ENCODE results near the gene LOXL1. TPM values are rescaled to one million over a fixed set of nuclear protein-coding genes. Genes with fewer than 3 reads are reported as not detected.

The LOXL1 gene
- polyA plus RNA-seq, 1 donor (not counting 4 experiments of a cell fraction or from before 2014, with no cell fraction given): 8.8 TPM

DNA sequence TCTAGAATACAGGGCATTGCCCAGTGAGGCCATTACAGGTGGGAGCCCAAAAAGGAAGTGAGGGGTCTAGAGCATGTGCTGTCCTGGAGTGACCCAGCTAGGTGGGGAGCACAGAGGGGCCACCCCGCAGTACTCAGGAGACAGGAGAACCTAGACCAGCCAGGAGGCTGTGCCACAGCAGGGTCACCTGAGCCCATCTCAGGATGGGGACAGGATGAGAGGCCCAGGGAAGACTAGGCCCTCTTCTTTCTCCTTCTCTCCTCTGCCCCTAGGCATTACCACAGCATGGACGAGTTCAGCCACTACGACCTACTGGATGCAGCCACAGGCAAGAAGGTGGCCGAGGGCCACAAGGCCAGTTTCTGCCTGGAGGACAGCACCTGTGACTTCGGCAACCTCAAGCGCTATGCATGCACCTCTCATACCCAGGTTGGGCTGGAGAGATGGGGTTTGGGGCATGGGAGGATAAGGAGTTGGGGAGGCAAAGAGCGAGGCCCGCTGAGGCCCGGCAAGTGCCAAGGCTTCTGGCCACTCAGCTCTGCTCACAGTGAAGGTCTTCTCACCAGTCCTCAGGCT lies 20.6 kb downstream of the LOXL1 start:
- H3K9me1 ChIP-seq (ENCODE audit: control insufficient read depth, extremely low read depth, insufficient read depth, low read length): no peaks in the 10 kb centered on the region
- H3K9ac ChIP-seq (ENCODE audit: control insufficient read depth, extremely low read depth, insufficient read depth, low read length): no peak overlapping the region
- dilution Hi-C loops (cut with MboI; ENCODE audit: extremely low pct_ligation_motif_present, low sequenced_read_pairs): no loop called here
- FAIRE-seq (no peak), DNase-seq (ENCODE audit: low read depth, low spot score) (no peak)
- H3K9me3 ChIP-seq (ENCODE audit: control insufficient read depth, low read depth, low read length): no peaks in the 10 kb centered on the region
- H3K4me2 ChIP-seq (ENCODE audit: control insufficient read depth, extremely low read depth, insufficient read depth, low read depth, low read length): no peak overlapping the region
- H3K4me3 ChIP-seq (ENCODE audit: control insufficient read depth in 2 of 3, extremely low read depth in 1 of 3, insufficient read depth in 2 of 3, low read depth in 1 of 3, low read length in 3 of 3): no peak overlapping the region
- no peak overlapping the region for H2AFZ ChIP-seq (ENCODE audit: control insufficient read depth, low read length)
- H3K4me1 ChIP-seq (ENCODE audit: control insufficient read depth, extremely low read depth, insufficient read depth, low read length): peaks cover 4% of the 10 kb centered on the region
- TF ChIP-seq CTCF (optimal IDR thresholded peaks at IDR 0.05 in 1 of 3, IDR thresholded peaks at IDR 0.05 in 1 of 3, conservative IDR thresholded peaks at IDR 0.05 in 1 of 3; ENCODE audit: extremely low read depth in 1 of 3, insufficient read depth in 2 of 3, low read length in 3 of 3): no peak
- TF ChIP-seq EZH2 (IDR thresholded peaks at IDR 0.05; ENCODE audit: low read length): no peak
- no peaks in the 10 kb centered on the region for H3K27me3 ChIP-seq (ENCODE audit: control insufficient read depth, extremely low read depth, insufficient read depth, low read length)
- H4K20me1 ChIP-seq (ENCODE audit: control insufficient read depth, extremely low read depth, insufficient read depth, low read length): no peaks in the 10 kb centered on the region
- peaks cover 0 to 3% of the 10 kb centered on the region in 2 experiments for H3K36me3 ChIP-seq (ENCODE audit: control insufficient read depth in 2 of 2, extremely low read depth in 1 of 2, insufficient read depth in 2 of 2, low read length in 2 of 2)
- H3K27ac ChIP-seq (ENCODE audit: control insufficient read depth, insufficient read depth, low read length): no peak overlapping the region
- no peaks in the 10 kb centered on the region for H3K79me2 ChIP-seq (ENCODE audit: control insufficient read depth, insufficient read depth, low read length)

DNA sequence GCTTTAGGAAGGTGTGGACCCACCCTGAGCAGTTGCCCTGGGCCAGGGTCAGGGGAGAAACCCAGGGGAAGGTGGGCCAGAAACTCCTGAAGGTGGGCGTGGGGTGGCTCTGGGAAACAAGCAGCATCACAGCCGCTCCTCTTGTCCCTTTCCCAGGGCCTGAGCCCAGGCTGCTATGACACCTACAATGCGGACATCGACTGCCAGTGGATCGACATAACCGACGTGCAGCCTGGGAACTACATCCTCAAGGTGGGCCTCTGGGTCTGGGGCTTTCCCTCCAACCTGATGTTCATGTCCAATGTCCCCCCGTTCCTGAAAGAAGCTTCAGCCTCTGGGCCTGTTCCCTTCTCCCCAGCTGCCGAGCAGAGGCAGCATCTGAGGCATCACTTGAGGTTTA lies 21.4 kb downstream of the LOXL1 start:
- Histone ChIP-seq H4K20me1 (ENCODE audit: control insufficient read depth, extremely low read depth, insufficient read depth, low read length) (no peaks in the 10 kb centered on the region), H3K36me3 (ENCODE audit: control insufficient read depth in 2 of 2, extremely low read depth in 1 of 2, insufficient read depth in 2 of 2, low read length in 2 of 2) (peaks cover 0 to 3% of the 10 kb centered on the region in 2 experiments), H3K79me2 (ENCODE audit: control insufficient read depth, insufficient read depth, low read length) (no peaks in the 10 kb centered on the region), H3K27me3 (ENCODE audit: control insufficient read depth, extremely low read depth, insufficient read depth, low read length) (no peaks in the 10 kb centered on the region), H3K9ac (ENCODE audit: control insufficient read depth, extremely low read depth, insufficient read depth, low read length) (no peak overlapping the region), H3K9me3 (ENCODE audit: control insufficient read depth, low read depth, low read length) (no peaks in the 10 kb centered on the region), H3K4me2 (ENCODE audit: control insufficient read depth, extremely low read depth, insufficient read depth, low read depth, low read length) (no peak overlapping the region), H3K4me1 (ENCODE audit: control insufficient read depth, extremely low read depth, insufficient read depth, low read length) (no peaks in the 10 kb centered on the region), H3K27ac (ENCODE audit: control insufficient read depth, insufficient read depth, low read length) (no peak overlapping the region), H3K4me3 (ENCODE audit: control insufficient read depth in 2 of 3, extremely low read depth in 1 of 3, insufficient read depth in 2 of 3, low read depth in 1 of 3, low read length in 3 of 3) (no peak overlapping the region), H3K9me1 (ENCODE audit: control insufficient read depth, extremely low read depth, insufficient read depth, low read length) (no peaks in the 10 kb centered on the region), H2AFZ (ENCODE audit: control insufficient read depth, low read length) (no peak overlapping the region)
- no peak for DNase-seq (ENCODE audit: low read depth, low spot score)
- FAIRE-seq: no peak
- TF ChIP-seq CTCF (optimal IDR thresholded peaks at IDR 0.05 in 1 of 3, IDR thresholded peaks at IDR 0.05 in 1 of 3, conservative IDR thresholded peaks at IDR 0.05 in 1 of 3; ENCODE audit: extremely low read depth in 1 of 3, insufficient read depth in 2 of 3, low read length in 3 of 3): no peak
- no peak for TF ChIP-seq EZH2 (IDR thresholded peaks at IDR 0.05; ENCODE audit: low read length)
- dilution Hi-C loops (cut with MboI; ENCODE audit: extremely low pct_ligation_motif_present, low sequenced_read_pairs): no loop called here

Measured in keratinocyte (primary cell).